GM18861 (cell line): ENCODE data around the gene GSTM5.
"Not testable (repeated sequence)": the region's sequence is repeated elsewhere in the genome, so short reads cannot be mapped to it uniquely, and the experiment has no call there.

Experiments used
- ATAC-seq: cut with Tn5 transposase; IDR thresholded peaks from one replicate; pipeline ENCODE4 v1.9.1; 2021; ENCODE audit not compliant: unreplicated experiment

The GSTM5 gene

DNA sequence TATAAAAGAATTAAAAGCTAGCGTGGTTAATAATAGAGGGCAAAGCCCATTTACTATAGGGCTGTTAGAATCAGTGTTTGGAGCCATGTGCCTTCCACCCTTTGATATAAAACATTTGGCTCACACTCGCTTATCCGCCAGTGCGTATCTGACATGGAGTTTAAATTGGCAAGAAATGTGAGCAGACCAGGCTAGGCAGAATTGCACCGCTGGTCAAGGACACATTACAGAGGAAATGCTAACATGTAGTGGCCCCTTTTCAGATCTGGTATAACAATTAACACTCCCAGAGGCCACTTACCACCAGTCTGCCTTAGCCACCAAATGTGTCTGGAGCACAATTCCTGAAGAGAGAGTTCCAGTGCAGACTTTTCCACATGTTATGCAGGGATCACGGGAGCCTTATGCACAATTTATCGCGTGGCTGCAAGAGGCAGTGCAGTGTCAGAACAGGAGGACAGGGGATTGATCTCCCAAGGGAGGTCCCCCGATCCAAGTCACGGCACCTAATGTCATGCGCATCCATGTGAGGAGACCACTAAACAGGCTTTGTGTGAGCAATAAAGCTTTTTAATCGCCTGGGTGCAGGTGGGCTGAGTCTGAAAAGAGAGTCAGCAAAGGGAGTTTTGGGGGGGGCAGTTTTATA is 14.8 kb downstream of the GSTM5 start:
- no peak for ATAC-seq

DNA sequence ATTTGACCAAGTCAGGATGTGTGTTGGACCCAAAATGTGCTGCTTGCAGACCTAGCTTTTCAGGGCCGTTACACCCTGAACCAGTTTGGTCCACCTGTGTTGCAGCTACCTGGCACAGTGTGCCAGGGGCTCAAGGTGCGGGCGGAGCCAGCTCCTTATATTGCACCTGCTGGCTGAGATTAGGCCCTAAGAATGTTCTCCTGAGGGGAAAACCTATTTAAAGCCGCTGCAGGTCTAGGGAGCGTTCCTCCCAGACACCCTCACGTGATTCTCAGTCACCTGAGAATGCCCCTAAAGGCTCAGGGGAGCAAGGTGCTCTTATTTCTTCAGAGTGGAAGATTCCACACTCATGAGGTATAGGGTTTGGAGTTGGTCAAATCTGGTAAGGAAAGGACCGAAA is 16.8 kb downstream of the GSTM5 start:
- ATAC-seq = no peak

DNA sequence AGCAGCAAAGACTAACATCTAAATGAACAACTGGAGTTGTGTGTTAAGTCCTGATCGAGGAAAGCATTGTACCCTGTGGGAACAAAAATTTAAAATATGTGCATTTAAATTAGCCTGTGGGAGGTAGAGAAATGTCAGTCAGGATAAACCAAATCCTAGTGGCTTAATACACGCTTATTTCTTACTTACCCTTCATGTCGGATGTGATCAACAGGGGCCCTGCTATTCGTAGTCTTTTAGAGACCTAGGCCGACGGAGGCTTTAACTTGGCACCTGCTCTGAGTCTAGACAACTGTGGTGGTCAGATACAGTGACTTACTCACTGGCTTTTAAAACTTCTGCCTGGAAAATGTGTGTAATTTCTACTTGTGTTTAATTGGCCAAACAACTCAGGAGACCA is 18.6 kb downstream of the GSTM5 start:
- ATAC-seq = no peak

DNA sequence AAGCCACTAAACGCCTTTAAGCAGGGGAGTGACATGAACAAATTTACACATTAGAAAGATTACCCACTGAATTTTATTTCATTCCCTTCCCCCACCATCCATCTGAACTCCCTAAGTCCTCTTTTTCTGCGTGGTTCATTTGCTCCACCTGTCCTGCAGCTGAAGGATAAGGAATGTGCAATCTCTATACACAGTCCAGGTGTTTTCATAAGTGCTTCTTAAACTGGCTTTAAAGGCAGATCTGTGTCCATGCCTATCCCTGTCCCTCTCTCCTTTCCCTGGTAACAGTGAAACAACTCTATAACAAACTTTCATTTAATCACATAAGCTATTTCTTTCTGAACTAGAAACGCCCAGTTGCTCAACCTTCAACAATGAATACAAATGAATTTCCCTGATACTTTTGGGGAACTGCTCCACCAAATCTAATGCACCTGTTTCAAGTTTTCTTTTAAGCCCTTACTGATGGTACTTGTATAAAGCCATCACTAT is 20.4 kb downstream of the GSTM5 start:
- ATAC-seq = no peak

DNA sequence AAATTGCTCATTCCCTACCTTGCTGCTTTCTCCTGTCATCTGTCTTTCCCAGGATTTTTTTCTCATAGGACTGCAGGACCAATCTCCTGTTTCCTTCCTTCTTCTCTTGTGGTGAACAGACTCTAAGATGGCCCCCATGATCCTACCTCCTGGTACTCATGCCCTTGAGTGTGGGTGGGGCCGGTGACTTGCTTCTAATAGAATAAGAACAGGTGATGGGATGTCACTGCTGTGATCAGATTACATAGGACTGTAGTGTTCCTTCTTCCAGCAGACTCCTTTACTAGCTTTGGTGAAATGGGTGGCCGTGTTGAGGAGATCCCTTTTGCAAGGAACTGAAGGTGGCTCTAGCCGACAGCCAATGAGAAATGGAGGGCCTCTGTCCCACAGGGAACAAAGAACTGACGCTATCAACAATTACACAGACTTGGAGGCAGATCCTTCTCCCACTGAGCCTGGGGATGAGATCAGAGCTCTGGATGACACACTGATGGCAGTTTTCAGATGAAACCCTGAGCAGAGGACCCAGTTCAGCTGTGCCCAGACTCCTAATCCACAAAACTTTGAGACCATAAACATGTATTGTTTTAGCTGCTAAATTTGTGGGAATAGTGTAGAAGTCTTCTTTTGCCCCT is 21.3 kb downstream of the GSTM5 start:
- no peak for ATAC-seq

DNA sequence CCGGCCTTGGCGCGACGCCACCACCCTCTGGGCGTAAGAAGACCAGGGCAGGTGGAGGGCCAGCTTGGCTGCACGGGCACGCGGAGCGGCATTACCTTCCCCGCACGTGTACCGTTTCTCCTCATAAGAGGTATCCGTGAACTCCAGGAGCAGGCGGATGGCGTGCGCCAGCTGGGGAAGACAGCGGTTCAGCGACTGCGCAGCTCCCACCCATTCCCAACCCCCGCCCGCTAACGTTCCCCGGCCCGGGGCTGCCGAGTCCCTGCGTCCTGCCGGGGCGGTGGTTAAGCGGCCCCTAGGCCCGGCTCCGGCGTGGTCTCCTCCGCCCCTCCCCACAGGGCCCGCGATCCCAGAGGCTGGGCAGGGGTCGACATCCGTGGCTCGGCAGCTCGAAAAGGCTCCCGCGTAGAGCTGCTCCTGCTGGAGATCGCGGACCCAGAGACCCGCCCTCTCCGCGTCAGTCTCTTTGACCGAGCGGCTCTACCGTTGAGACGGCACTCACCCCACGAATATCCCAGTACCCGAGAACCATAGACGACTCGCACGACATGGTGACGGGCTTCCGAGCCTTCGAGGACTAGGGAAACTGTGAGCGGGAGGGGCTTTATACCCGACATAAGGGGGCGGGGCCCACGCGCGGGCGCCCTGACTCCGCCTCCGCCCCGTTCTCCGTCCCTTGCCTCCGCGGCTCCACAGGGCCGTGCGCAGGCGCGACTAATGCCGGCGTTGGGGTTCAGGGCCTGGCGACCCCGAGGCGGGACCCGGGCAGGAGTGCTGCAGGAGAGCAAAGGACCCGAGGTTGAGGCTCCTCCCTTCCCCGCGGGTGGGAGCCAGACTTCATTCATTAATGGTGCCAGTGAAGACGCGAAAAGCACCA is 27.9 kb downstream of the GSTM5 start:
- no peak for ATAC-seq

DNA sequence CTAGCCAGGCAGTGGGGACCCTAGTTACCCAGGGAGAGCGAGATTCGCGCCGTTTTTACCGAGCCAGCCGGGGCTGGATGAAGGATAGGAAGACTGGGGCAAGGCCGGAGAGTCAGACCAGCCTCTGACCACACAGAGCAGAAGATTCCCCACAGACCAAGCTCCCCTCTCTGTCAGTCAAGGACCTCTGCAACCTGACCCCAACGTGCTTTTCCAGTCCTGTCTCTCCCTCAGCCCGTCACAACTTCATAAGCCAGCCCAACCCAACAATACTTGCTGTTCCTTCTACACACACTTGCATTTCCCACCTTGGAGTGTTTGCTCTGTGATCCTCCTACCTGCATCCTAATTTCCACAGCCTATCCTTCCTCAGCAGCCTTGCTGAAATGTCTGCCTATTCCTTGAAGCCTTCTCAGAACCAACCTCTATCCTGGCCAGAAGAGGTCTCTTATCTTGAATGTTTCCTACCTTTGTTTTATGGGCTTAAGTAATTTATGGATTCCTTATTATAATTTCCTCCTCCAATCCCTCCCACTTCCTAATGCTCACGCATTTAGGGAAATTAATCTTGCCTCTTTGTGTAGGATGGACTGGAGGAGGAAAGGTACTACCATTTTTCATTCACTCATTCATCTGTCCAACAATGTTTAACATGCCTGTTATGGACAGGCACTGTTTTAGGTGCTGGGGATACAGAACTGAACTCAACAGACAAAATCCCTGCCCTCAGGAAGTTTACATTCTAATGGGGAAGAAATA is 28.7 kb downstream of the GSTM5 start, which contains the start of gene GSTM3:
TSS of gene GSTM3 (minus strand) at position 424 of the 759 bp plus-strand sequence. CDS start 751 bp downstream, outside the sequence.
- ATAC-seq = no peak

DNA sequence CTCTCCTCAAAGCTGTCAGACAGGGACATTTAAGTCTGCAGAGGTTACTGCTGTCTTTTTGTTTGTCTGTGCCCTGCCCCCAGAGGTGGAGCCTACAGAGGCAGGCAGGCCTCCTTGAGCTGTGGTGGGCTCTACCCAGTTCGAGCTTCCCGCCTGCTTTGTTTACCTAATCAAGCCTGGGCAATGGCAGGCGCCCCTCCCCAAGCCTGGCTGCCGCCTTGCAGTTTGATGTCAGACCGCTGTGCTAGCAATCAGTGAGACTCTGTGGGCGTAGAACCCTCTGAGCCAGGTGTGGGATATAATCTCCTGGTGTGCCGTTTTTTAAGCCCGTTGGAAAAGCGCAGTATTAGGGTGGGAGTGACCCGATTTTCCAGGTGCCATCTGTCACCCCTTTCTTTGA is 36.3 kb downstream of the GSTM5 start:
- ATAC-seq = not testable (repeated sequence)

DNA sequence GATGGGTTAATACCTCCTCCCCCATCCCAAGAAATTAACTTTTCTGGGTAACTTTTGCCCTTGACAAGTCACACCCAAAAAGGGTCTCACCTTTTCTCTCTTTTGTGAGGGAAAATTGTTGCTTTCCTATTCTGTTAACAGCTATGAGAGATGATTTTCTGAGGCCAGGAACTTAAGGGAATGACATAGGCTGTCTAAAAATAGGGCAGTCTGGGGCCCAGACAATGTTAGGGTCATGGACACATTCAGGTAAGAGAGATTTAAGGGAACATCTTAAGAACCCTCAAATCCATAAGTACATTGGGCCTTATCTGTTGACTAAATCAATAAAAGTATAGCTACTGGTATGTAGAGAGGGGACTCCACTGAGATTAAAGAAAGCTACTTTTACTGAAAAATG is 37.2 kb downstream of the GSTM5 start:
- no peak for ATAC-seq

DNA sequence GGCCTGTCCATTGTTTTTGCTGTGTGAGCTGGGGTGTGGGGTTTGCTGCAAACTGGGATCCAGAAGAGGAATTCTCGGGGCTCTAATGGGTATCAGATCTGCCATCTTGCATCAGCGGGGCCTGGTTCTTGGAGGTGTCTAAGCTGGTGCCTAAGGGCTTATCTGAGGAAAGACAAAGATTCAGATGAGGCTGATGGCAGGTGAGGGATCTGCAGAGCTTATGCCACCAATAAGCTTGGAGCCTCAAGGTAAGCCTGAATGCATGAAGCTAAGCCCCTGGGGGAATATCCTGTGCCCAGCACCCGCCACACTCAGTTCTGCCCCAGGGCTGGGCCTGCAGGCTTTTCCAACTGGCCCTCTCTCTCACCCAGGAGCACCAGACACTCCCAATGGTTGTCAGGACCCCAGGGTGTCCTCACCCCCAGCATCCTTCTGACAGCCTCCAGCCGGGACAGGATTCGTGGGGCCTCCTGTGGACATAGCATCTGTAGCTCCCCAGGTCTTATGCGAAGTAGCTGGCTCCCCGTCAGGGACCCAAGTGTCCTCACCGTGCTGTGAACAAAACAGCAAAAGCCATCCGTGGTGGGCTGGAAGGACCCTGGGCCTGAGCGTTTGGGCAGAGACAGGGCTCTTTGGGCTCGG is 38.3 kb downstream of the GSTM5 start:
- ATAC-seq = no peak

DNA sequence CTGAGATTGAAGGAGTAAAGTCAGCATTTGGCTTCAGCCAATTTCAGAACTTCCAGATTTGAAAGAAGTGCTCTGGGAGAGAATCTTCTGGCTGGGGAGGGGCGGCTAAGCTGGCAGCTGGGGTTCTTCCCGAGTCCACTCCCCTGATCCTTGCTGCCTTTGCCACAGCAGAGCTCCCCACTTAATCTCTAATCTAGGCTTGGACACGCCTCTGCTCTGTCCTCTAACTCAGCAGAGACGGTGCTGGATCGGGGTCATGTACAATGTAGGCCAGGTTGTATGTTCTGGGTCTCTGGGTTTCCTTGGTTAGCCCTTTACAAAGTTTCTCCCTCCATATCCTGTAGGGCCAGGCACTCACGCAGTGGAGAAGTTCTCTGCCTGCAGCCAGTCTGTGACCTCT is 38.9 kb downstream of the GSTM5 start:
- no peak for ATAC-seq

DNA sequence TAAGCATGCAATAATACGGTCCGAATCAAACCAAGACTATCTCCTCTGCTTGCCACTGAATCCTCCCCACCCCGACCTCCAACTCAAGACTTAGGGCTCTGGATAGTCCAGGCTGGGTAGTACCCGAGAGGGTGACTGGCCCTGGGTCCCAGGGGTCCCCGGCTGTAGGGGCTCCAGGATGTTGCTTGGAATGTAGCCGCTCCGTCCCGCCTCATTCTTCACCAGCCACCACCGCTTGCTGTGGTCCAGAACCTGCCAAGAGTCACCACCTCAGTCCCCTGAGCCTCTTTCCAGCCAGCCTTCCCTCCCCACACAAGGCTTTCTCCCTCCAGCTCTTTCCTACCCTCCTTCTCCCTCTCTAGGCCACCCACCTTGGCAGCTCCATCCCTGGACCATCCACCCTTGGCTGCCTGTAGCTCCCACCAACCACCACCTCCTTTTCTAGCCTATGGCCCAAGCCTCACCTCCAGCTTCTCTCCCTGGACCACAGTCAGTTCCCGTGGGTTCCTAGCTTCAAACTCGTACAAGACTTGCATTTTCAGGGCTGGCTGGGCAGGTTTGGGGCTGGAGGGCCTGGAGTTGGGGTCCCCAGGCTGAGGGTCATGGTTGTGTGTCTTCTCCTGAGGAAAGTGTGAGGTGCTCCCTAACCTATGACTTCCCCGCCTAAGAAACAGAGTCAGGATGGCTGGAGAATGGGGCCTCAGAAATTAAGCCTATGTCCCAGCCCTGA is 39.6 kb downstream of the GSTM5 start:
- ATAC-seq = no peak

DNA sequence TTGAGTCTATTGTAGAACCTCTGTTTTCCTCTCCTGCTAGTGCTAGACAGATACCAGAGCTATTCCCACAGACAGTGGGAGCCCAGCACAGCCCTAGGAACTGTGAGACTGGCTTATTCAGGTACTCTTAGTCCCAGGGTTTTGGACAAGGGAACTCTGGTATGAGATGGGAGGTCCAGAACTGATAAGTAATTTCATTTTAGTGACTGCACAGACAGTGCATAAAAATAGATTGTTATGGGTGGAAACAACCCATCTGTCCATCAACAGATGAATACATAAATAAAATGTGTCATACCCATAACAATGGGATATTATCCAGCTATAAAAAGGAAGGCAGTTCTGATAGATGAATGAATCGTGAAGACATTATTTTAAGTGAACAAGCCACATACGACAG is 42.7 kb downstream of the GSTM5 start:
- ATAC-seq = no peak

DNA sequence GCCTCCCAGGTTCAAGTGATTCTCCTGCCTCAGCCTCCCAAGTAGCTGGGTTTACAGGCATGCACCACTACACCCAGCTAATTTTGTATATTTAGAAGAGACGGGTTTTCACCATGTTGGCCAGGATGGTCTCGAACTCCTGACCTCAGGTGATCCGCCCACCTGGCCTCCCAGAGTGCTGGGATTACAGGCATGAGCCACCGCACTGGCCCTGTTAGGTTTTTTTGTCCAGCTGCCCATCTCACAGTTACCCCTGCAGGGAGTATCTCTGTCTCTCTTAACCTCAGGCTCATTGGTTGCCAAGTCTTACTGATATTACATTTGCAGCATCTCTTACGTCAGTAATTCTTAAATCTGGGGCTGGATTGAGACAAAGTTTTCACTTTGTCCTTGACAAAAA is 44.3 kb downstream of the GSTM5 start:
- ATAC-seq = not testable (repeated sequence)

DNA sequence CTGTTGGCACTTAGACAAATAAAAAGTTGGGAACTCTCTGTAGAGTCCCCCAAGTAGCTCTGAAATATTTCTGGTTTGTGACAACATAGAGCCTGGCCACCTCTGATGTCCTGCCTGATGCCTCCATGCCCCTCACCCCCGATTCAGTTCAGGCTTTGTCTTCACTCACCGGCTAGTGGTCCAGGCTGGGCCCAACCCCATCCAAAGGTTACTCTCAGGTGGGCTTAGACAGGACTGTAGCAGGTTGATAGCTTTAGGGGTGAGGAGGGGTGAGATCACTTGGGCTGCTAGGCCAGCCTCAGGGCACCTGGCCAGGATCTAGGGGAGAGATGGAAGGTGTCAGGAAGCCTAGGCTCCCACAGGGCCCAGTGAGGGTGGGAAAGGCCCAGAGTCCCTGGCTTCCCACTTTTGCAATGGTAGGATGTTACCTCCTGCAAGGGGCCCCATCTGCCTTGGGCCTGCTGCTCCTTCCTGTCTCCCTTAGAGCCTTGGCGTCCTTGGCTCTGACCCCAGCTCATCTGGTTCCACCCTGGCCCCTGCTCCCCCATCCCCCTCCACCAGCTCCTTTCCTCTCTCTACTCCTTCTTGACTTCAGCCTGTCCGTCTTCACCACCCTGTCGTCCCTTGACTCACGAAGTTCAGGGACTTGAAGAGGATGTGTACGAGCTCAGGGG is 44.9 kb downstream of the GSTM5 start:
- ATAC-seq = no peak

DNA sequence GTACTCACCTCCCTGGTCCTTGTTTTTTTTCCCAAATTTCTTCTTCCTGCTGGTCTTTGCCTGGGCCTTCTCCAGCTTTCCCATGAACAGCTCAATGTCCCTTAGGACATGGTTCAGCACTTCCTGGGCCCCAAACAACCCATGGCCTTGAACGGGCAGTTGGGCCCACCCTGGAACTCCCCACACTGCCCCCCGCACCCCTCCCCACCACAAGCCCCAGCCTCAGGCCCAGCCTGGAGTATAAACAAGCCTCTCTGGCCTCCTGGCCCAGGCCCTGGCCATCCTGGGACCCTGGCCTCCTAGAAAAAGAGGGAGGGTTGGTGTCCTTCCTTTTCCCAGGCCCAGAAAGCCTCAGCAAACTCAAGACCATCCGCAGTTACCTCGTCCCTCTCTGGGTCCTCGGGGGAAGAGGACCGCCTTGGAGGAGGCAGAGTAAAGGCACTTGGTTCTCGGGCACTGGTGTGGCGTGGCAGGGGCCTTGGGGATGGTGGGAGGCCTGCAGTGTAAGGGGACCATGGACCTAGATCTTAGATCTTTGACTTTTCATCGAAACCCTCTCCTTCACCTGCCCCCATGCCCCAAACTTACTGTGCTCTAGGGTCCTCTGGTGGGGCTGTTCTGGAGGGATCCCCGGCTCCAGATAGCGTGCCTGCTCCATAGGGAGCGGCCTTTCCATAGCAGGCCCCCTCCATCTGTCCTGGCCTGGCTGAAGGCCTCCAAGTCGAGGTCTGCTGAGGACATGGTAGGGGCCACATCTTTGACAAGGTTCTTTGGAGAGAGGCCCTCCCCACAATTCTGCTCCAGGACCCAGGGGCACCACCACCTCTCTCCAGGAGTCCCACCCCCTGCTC is 46.1 kb downstream of the GSTM5 start:
- no peak for ATAC-seq

DNA sequence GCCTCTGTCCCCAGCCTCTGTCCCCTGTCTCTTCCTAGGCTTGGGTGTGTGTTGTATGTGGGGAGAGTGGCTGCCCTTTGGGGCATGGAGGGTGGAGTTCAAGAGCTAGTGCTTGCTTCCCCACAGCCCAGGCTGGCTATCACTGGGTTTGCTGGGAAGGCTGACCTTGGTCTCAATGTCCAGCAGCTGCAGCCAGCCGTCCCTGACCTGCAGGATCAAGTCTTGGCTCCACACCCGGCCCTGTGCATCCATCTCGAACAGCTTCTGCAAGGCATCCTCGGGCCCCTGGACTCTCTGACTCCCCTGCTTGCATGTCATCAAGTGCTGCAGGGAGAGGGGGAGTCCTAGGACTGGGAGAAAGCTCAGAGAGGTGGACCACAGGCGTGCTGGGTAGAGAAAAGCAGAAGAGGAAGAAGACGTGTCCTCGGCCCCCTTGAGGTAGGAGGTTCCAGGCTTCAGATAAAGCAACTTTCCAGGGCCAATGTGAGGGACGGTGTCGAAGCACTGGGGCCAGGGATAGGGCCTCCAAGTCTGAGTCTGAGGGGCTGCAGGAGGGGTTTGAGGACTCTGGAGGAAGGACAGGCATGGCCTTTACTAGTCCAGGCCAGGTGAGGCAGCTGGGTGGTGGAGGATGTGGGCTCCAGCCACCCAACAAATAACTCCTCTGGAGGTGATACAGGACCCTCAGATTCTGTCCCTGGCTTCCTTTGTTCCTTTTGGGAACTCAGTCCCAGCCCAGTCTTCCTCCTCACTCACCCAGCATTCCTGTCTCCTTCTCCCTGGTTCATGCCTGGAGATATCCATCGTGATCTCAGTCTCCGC is 47.7 kb downstream of the GSTM5 start:
- no peak for ATAC-seq
